Right renal pelvis (tissue), 4 donors: ENCODE results near the gene PYGM. TPM values are rescaled to one million over a fixed set of nuclear protein-coding genes. Genes with fewer than 3 reads are reported as not detected.
A peak's percentile ranks its signal among the peaks of the same experiment; 100 is the strongest.

Source experiments
- DNase-seq, 4 donors: peaks; one replicate each; pipeline ENCODE4 v3.0.0-alpha.2; 2013; ENCODE audit warnings: low read depth in 4 of 4, low spot score in 3 of 4, missing footprints in 1 of 4
- polyA plus RNA-seq, 4 donors: library from polyadenylated mRNA; unstranded; fragments of 120-200 nt; gene quantifications; one replicate each; pipeline ENCODE4 v1.2.1, GENCODE V29; 2013; ENCODE audit not compliant: insufficient read length in 4 of 4

The PYGM gene
- polyA plus RNA-seq: 1 to 10 TPM; 1.5 to 3.0 (median 2.5) TPM

DNA sequence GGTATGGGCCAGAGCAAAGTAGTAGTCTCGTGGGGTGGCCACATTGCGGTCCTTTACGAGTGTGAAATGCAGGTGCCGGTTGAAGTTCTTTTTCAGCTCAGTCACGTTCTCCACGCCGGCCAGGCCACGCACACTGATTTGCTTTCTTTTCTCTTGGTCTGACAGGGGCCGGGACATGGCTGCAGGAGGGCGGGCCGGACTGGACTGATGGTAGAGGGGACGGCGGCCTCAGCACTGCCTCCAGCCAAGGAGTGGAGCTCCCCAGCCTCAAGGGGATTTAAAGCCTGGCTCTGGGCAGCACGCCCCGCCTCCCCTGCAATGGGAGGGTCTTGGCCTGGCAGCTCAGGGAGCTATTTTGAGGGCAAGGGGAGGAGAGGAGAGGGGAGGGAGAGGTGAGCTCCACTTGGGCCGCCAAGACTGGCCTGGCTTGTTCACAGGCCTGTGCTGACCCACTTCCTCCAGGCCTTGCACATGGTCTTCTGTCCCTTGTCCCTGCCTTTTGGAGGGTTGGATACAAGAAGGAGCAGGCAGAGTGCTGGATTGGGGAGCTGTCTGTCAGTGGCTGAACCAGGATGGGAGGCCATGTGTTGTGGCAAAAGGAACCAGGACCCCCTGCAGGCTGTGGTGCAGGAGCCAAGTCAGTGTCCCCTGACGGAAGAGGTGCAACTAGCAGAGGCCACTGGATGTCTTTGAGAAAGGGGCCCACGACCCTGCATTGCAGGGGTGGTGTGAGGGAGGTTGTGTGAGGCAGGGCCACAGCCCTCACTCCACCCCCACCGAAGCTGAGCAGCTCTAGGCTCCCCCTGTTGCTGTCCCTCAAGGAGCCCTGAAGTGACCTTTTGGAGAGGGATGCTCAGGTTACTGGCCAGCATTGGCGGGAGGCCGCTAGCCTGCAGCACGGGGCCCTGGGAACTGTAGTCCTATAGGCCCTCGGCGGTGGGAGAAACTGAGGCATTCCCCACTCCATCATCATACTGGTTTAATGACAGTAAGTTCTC is at the start of gene PYGM:
PYGM (minus strand) TSS at position 253 of the 998 bp plus-strand sequence; CDS start at position 177, 76 bp downstream.
- no peak for DNase-seq

GRCh38 chr11:64805481-64805880 is 45.7 kb upstream of the PYGM start:
- no peak for DNase-seq

DNA sequence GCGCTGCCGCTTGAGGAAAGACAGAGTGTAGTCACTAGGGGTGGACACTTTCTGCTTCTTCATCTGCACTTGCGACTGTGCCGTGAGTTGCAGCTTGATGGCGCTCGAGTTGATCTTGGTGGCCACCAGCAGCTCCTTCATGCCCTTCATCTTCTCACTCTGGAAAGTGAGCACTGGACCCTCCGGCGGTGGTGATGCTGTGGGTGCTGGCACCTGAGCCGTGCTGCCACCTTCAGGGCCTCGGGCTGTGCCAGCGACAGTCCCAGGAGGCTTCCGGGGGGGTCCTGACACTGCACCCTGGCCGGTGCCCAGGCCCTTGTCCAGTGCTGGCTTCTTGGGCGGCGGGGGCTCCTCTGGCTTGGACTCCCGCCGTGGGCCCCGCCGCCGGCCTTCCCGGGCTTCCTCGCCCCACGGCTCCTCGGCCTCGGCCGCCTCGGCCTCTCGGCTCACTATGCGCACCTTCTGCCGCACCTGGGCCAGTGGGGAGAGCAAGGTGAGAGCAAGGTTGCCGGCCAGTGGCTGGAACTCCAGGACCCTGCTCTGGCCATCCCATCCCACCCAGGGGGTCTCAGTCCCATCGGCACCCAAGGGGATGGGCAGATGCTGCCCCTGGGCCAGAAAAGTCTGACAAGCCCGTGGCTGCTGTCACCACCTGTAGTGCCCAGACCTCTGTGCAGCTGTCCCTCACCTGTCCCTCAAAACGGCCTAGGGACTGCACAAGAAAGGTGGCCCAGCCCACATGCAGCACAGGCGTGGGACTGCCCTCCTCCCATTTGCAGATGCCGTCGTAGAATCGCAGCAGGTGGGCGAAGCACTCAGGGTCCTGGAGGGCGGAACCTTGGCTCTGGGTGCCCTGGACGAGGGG is 44.8 kb upstream of the PYGM start:
- no peak for DNase-seq

DNA sequence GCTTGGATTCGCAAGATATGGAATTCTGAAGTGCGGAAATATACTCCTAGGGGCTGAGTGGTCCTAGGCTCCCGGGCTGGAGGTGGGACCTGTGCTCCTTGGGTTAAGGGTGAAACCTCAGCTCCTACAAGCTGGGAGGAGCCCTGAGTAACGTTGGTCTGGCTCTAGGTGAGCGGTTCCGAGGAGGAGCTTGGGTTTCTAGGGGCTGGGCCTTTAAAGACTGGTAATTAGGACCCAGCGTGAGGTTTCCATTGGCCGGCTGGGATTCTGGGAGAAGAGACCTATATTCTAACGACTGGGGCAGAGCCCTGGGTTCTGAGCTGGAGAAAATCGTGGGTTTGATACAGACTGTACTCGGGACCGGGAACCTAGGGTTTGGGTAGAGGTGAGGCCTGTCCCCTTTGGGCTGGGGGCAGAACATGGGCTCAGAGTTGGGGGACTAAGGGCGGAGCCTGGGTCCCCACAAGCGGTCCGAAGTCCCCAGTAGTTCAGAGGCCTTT is 44.1 kb upstream of the PYGM start:
- DNase-seq: no peak

- peak; percentile 66 to 76 (median 73) for DNase-seq
Measured at GRCh38 chr11:64803158-64803845, 43.5 kb upstream of the PYGM start, which contains the start of gene MAP4K2. TSS of gene MAP4K2 (minus strand) at chr11:64803214. CDS start at chr11:64803149, 65 bp downstream.

- no peak for DNase-seq
Measured at GRCh38 chr11:64802370-64803157, 42.8 kb upstream of the PYGM start.

GRCh38 chr11:64801561-64802369 is 42.0 kb upstream of the PYGM start:
- no peak for DNase-seq

GRCh38 chr11:64801158-64801464 is 41.3 kb upstream of the PYGM start:
- no peak for DNase-seq

- no peak for DNase-seq
Measured at GRCh38 chr11:64800303-64801157, 40.8 kb upstream of the PYGM start.

DNA sequence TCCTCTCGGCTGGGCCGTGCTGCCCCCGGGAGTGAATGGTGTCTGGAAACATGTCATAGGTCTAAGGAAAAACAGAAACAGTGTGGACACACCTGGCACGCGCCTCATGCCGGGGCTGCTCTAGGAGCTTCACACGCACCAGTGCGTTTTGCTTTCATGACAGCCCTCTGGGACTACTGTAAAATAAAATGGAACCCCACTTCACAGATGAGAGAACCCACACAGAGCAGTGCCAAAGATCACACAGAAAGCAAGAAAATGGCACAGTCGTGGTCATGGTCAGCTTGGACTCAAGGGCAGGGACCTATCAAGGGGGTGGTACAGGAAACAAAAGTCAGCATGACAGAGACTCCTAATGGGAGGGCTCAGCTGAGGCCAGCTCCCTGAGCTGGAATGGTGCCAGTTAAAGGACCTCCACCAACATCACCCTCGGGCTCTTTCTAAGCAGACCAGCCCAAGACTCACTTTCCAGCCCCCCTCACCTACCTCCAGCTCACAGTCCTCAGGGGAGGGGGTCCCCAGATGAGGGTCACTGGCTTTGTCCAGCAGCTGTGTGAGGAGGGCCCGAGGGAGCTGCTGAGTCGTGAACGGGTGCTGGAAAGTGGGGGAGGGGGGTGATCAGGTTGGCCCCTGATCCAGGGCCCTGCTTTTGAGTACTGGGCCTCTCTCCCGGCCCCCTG is 40.0 kb upstream of the PYGM start:
- no peak for DNase-seq

GRCh38 chr11:64799256-64799622 is 39.5 kb upstream of the PYGM start:
- no peak for DNase-seq

- no peak for DNase-seq
Measured at GRCh38 chr11:64796757-64797541, 37.2 kb upstream of the PYGM start.

GRCh38 chr11:64796047-64796756 is 36.4 kb upstream of the PYGM start:
- no peak for DNase-seq

- no peak for DNase-seq
Measured at GRCh38 chr11:64794526-64794925, 34.8 kb upstream of the PYGM start.

GRCh38 chr11:64793271-64794160 is 33.7 kb upstream of the PYGM start:
- no peak for DNase-seq
